HEK293 (cell line): ENCODE data around the gene SLC22A14.

ENCODE experiments used
- CTCF ChIP-seq: fragments of 450-650 bp; formaldehyde crosslinking; IDR thresholded peaks from 2 replicates; pipeline ENCODE4 v1.5.1; 2016; ENCODE audit warnings: missing biosample characterization, missing genetic modification characterization
- HOXA7 ChIP-seq: sonication (generic); formaldehyde crosslinking; IDR thresholded peaks from 2 replicates; pipeline ENCODE4 v1.8.1; 2022; ENCODE audit warnings: missing genetic modification reagents, borderline replicate concordance
- REPIN1 ChIP-seq: fragments of 450-650 bp; formaldehyde crosslinking; IDR thresholded peaks from 2 replicates; pipeline ENCODE4 v1.5.1; 2017; ENCODE audit warnings: missing biosample characterization, missing genetic modification characterization, low read depth
- YY1 ChIP-seq: fragments of 450-650 bp; formaldehyde crosslinking; IDR thresholded peaks from 2 replicates; pipeline ENCODE4 v1.5.1; 2018; ENCODE audit warnings: missing biosample characterization, missing genetic modification characterization
- ZIC2 ChIP-seq: fragments of 450-650 bp; formaldehyde crosslinking; IDR thresholded peaks from 2 replicates; pipeline ENCODE4 v1.5.1; 2016; ENCODE audit warnings: missing biosample characterization, missing genetic modification characterization
- ZNF16 ChIP-seq: fragments of 450-650 bp; formaldehyde crosslinking; IDR thresholded peaks from 2 replicates; pipeline ENCODE4 v1.5.1; 2016; ENCODE audit warnings: low read depth, missing biosample characterization, missing genetic modification characterization
- ZNF184 ChIP-seq: fragments of 450-650 bp; IDR thresholded peaks from 2 replicates; pipeline ENCODE4 v1.5.1; 2018; ENCODE audit warnings: missing biosample characterization, mild to moderate bottlenecking, missing genetic modification characterization
- ZNF23 ChIP-seq: fragments of 450-650 bp; formaldehyde crosslinking; IDR thresholded peaks from 2 replicates; pipeline ENCODE4 v1.5.1; 2016; ENCODE audit warnings: missing biosample characterization, missing genetic modification characterization, borderline replicate concordance
- ZNF747 ChIP-seq: fragments of 450-650 bp; formaldehyde crosslinking; IDR thresholded peaks from 2 replicates; pipeline ENCODE4 v1.5.1; 2016; ENCODE audit warnings: missing biosample characterization, missing genetic modification characterization
- ZSCAN18 ChIP-seq: fragments of 450-650 bp; formaldehyde crosslinking; IDR thresholded peaks from 2 replicates; pipeline ENCODE4 v1.5.1; 2016; ENCODE audit warnings: missing biosample characterization, missing genetic modification characterization
- TF ChIP-seq, protein P1 (sequence below): fragments of 450-650 bp; formaldehyde crosslinking; IDR thresholded peaks from 2 replicates; pipeline ENCODE4 v1.5.1; 2016; ENCODE audit warnings: missing biosample characterization, missing genetic modification characterization, borderline replicate concordance
- TF ChIP-seq, protein P2 (sequence below): fragments of 450-650 bp; formaldehyde crosslinking; IDR thresholded peaks from 2 replicates; pipeline ENCODE4 v1.5.0; 2017; ENCODE audit warnings: missing biosample characterization, missing genetic modification characterization, borderline replicate concordance

GRCh38 chr3:38281895-38282686 lies at the start of gene SLC22A14:
- TF ChIP-seq ZIC2 (tag by site-specific recombination) (no peak), ZNF16 (no peak), CTCF (tag by site-specific recombination) (no peak), ZNF184 (tag by site-specific recombination) (no peak), HOXA7 (CRISPR knock-in tag) (no peak), YY1 (tag by site-specific recombination) (no peak), ZNF747 (no peak), ZNF23 (tag by site-specific recombination) (no peak), ZSCAN18 (tag by site-specific recombination) (no peak), REPIN1 (no peak)
- TF ChIP-seq, protein P1, sequence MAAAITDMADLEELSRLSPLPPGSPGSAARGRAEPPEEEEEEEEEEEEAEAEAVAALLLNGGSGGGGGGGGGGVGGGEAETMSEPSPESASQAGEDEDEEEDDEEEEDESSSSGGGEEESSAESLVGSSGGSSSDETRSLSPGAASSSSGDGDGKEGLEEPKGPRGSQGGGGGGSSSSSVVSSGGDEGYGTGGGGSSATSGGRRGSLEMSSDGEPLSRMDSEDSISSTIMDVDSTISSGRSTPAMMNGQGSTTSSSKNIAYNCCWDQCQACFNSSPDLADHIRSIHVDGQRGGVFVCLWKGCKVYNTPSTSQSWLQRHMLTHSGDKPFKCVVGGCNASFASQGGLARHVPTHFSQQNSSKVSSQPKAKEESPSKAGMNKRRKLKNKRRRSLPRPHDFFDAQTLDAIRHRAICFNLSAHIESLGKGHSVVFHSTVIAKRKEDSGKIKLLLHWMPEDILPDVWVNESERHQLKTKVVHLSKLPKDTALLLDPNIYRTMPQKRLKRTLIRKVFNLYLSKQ (tag by site-specific recombination), result no peak
- TF ChIP-seq, protein P2, sequence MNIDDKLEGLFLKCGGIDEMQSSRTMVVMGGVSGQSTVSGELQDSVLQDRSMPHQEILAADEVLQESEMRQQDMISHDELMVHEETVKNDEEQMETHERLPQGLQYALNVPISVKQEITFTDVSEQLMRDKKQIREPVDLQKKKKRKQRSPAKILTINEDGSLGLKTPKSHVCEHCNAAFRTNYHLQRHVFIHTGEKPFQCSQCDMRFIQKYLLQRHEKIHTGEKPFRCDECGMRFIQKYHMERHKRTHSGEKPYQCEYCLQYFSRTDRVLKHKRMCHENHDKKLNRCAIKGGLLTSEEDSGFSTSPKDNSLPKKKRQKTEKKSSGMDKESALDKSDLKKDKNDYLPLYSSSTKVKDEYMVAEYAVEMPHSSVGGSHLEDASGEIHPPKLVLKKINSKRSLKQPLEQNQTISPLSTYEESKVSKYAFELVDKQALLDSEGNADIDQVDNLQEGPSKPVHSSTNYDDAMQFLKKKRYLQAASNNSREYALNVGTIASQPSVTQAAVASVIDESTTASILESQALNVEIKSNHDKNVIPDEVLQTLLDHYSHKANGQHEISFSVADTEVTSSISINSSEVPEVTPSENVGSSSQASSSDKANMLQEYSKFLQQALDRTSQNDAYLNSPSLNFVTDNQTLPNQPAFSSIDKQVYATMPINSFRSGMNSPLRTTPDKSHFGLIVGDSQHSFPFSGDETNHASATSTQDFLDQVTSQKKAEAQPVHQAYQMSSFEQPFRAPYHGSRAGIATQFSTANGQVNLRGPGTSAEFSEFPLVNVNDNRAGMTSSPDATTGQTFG (tag by site-specific recombination), result no peak
